Panc1 (cell line): Measurements from ENCODE around the gene KAZN.

Source experiments
- CTCF ChIP-seq: fragments of 450-650 bp; IDR thresholded peaks from 2 replicates; pipeline ENCODE4 v1.5.1; 2017; ENCODE audit warnings: mild to moderate bottlenecking
- POLR2AphosphoS5 ChIP-seq: IDR thresholded peaks from 2 replicates; pipeline ENCODE4 v1.6.1; 2012; ENCODE audit warnings: mild to moderate bottlenecking, low read depth, low read length, moderate library complexity
- REST ChIP-seq, 2 experiments: IDR thresholded peaks; 2 replicates each; pipeline ENCODE4 v1.6.1; 2011 to 2012; ENCODE audit warnings: low read depth in 2 of 2, control low read depth in 1 of 2, low read length in 1 of 2, mild to moderate bottlenecking in 1 of 2, moderate library complexity in 1 of 2; ENCODE audit not compliant: insufficient read depth in 1 of 2
- TCF7L2 ChIP-seq: IDR thresholded peaks from 2 replicates; pipeline ENCODE4 v1.6.1; 2011; ENCODE audit warnings: mild to moderate bottlenecking, low read depth, low read length, inconsistent platforms

- TF ChIP-seq CTCF, result no peak
- no peak for TF ChIP-seq POLR2AphosphoS5
- TF ChIP-seq TCF7L2, result no peak
- TF ChIP-seq REST (IDR thresholded peaks at IDR 0.05; ENCODE audit: insufficient read depth in 1 of 2, low read depth in 2 of 2, low read length in 1 of 2), result no peak
Observed at GRCh38 chr1:14592004-14592631, 6.4 kb upstream of the KAZN start.
